ENCODE measurements around the gene TCTN1.
A peak's percentile ranks its signal among the peaks of the same experiment; 100 is the strongest.

Gene TCTN1

GRCh38 chr12:110686294-110686903, 72.5 kb downstream of the TCTN1 start:
- no peak for DNase-seq

GRCh38 chr12:110687396-110688169, 73.7 kb downstream of the TCTN1 start:
- no peak for DNase-seq

- peak; percentile 71 for DNase-seq
Observed at GRCh38 chr12:110688446-110689280, 74.7 kb downstream of the TCTN1 start, which contains the start of gene HVCN1. HVCN1 (minus strand) TSS chr12:110689115; CDS start chr12:110683245, 5,870 bp downstream.

GRCh38 chr12:110689281-110690126, 75.6 kb downstream of the TCTN1 start:
- peak; percentile 48 for DNase-seq

- DNase-seq, result no peak
Observed at GRCh38 chr12:110690127-110690430, 76.2 kb downstream of the TCTN1 start.

- DNase-seq, result no peak
Observed at GRCh38 chr12:110693731-110694130, 79.8 kb downstream of the TCTN1 start.

- no peak for DNase-seq
Observed at GRCh38 chr12:110694330-110694901, 80.5 kb downstream of the TCTN1 start.

GRCh38 chr12:110696283-110696682, 82.4 kb downstream of the TCTN1 start:
- no peak for DNase-seq

GRCh38 chr12:110697236-110697635, 83.3 kb downstream of the TCTN1 start:
- DNase-seq, result no peak

- peak; percentile 49 for DNase-seq
Observed at GRCh38 chr12:110698171-110698902, 84.4 kb downstream of the TCTN1 start.
